RPMI8226 (cell line): ENCODE data around the gene PLAGL2.

Experiments
- DNase-seq: peaks from one replicate; pipeline ENCODE4 v3.0.0-alpha.2; 2015

The PLAGL2 gene

DNA sequence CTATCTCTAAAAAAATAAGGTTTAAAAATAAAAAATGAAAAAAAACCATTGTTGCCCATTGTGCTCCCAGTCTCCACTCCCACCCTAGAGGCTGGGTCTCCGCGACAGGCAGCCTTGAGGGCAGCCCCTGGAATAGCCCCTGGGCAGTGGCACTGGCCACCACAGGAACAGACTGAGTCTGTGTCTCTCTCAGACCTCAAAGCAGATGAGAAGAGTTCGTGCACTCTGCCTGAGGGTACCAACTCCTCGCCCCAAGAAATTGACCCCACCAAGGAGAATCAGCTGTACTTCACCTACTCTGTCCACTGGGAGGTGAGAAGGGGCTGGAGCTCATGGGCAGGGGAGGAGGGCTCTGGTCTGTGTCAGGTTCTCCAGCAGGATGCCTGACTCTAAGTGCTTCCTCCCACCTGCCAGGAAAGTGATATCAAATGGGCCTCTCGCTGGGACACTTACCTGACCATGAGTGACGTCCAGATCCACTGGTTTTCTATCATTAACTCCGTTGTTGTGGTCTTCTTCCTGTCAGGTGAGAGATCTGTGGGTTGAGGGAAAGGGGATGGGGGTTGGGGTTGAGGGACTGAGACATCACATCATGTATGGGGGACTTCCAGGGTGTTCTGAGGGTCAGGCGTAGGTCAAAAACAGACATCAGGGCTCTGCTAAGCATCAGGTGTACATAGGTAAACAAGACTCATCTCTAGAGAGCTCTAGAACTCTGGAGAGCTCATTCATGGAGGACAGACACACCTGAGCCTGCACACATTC is 62.5 kb downstream of the PLAGL2 start:
- DNase-seq, result no peak

- DNase-seq, result no peak
Observed at GRCh38 chr20:32142991-32143390, 64.6 kb downstream of the PLAGL2 start.
